NCI-H345 treated with DMSO at 0.1 percent for 48 hours (cell line): Measurements from ENCODE around the gene AGRN.
A peak's percentile ranks its signal among the peaks of the same experiment; 100 is the strongest.
"Not testable (repeated sequence)": the region's sequence is repeated elsewhere in the genome, so short reads cannot be mapped to it uniquely, and the experiment has no call there.

Source experiments
- DNase-seq: peaks from one replicate; lab custom pipeline; 2025; ENCODE audit not compliant: unreplicated experiment; lab: John Stamatoyannopoulos, UW

AGRN gene

DNA sequence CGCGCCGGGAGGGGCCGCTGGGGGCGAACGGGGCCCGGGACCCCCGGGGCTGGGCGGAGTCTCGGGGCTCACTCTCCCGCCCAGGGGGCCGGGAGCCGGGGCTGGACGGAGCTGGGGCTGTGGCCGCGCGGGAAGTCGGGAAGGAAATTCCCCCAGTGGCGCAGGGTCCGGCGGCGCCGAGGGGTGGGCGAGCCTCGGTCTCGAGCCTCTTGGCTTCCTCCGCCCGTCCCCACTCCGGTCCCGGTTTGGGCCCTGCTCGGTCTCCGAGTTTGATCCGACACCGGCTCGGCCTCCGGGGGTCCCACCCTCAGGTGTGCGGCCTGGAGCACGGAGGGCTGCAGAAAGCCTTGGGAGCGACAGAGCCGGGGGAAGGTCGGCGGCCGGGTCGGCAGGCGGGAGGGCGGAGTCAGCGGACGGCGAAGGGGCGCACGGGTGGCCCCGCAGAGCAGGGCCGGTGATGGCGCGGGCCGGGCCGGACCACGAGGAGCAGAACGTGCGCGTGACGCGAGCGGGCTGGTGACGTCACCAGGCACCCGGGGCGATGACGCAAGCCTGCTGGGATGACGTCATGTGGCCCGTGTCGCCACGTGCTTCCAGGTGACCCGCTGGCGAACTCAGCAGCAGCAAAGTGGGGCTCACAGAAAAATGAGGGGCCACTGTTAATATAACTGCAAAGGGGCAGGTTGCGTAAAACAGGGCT lies 19.4 kb upstream of the AGRN start:
- DNase-seq: no peak

DNA sequence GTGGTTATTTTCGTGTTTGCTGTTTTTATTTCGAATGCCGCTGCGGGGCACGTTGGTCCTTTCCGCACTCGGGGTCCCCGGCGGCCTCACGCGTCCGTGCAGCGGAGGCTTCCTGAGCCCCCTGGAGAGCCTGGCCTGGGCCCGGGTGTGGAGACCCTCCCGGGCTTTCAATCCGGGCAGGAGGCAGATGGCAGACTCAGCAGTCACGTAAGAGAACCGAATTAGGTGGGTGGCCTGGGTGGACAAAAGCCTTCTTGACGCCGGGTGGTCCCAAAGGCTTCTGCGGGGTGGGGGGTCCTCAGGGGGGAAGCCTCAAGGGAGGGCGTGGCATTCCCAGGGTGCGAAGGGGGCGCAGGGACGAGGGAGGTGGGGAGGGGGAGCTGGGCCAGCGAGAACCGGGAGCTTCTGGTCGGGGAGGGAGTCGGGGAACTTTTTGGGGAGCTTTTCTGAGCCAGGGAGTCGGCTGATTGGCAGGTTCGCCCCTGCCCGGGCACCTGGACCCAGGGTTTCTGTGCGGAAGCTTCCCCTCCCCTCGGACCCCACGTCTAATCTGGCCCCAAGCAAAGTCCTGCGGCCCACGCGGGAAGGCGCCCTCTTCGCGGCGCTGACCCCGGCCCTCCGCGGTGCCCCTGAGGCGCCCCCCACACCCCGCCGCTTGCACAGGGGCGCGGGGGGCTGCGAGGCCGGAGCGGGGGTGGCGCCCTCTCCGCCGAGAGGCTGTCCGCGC lies 18.7 kb upstream of the AGRN start:
- no peak for DNase-seq

DNA sequence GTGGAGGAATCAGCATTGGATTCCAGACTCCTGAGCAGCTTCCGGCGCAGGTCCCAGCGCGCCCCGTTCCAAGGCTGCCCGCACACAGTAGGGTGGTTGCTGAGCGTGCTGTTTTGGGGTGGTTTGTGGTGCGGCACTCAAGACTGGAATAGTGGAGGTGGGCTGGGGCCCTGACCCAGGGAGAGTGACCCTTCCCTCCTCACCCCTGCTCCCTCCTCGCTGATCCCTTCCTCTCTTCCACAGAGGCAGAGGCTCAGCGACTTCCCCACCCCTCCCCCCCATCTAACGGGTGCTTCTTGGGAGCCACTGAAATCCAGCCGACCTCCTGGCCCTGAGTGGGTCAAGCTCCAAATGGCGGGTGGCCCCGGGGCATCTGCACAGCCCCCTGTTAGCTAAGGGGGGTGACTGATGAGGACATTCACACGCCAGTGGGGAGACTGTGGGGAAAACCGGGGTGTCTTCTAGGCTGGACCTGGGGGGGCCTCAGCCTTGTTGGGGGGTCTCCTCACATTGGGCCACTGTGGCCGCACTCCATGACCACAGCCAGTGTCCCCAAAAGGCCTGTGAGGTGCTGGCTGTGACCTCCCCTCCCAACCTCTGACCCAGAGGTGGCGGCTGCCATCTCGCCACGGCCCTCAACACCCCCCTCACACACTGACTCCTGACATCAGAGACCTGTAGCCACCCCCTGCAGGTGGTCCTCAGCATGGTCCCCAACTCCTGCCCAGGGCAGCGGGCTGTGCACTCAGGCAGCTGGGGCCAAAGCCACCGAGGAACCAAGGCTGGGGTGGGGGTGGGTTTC lies 16.1 kb upstream of the AGRN start:
- DNase-seq: no peak

DNA sequence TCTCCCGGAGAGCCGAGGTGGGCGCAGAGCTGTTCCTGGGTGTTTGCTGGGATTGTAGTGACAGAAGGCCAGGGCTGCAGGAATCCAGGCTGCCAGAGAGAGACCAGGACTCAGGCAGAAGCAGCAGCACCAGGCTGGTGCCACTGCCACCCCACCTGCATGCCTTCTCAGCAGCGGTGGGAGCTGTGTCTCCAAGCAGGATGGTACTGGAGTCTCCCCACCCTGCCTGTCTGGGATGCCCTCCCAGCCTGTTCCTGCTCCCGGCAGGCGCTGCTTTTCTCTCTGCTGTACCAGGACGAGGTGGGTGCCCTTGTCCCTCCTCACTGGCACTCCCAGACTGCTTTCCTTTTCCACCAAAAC lies 15.5 kb upstream of the AGRN start:
- no peak for DNase-seq

- no peak for DNase-seq
Observed at GRCh38 chr1:1004780-1005697, 14.9 kb upstream of the AGRN start.

DNA sequence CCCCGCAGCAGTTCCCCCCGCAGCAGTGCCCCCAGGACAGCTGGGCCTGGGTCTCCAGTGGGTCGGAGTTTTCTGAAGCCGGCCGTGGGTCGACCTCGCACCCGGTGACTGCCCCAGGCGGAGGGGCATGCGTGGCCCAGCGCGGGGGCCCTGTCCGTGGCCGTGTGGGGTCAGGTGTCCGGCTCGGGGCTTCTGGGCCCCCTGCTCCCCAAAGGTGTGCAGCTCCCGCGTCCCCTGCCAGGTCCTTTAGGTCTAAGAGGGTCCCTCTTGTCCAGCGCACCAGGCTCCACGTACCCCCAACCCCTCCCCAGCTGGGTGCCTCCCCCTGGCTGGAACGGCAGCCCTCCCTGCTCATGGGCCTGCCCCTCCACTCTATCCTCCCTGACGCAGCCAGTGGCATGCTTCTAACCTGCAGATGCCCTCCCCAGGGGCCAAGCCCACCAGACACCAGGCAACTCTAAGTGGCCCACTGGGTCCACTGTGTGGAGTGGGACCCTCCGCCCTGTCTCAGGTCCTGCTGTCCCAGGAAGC lies 14.1 kb upstream of the AGRN start:
- DNase-seq: no peak

- no peak for DNase-seq
Observed at GRCh38 chr1:1006305-1007159, 13.4 kb upstream of the AGRN start.

- not testable (repeated sequence) for DNase-seq
Observed at GRCh38 chr1:1010131-1010530, 9.8 kb upstream of the AGRN start.

- DNase-seq: no peak
Observed at GRCh38 chr1:1011396-1011949, 8.4 kb upstream of the AGRN start.

GRCh38 chr1:1012736-1013104 lies 7.2 kb upstream of the AGRN start:
- DNase-seq: not testable (repeated sequence)

DNA sequence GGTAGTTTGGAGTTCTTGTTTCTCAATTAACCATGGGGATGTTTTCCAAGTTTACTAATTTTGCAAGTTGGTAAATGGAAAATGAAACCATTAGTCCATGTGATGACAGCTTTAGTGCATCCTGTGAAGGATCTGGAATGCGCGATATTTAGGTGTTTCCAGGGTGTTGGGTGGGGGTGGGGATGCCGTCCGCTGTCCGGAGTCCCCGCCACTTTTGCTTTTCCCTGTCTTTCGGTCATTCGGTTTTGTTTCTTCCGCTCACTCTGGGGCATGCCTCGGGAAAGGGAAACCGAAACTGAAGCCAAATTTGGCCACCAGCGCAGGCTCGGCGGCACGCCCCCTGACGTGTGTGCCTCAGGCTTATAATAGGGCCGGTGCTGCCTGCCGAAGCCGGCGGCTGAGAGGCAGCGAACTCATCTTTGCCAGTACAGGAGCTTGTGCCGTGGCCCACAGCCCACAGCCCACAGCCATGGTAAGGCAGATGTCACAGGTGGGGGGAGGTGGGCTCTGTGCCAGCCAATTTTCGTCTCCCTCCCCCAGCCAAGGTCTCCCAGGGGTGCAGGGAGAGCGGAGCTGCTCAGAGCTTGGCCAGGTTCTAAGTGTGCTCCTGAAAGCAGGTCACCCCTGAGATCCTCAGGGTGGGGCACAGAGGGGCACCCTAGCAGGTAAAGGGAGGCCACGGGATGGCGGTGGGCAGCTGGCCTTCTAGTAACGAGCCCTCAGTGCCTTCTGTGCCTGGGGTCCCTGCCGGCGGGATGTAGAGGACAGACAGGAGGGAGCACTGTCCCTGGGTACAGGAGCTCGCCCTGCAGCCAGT lies 6.6 kb upstream of the AGRN start, which contains the start of gene ISG15:
Gene ISG15 (plus strand): TSS at position 393 of the 817 bp plus-strand sequence. CDS start 77 bp downstream, at position 470.
- peak; percentile 35 for DNase-seq

DNA sequence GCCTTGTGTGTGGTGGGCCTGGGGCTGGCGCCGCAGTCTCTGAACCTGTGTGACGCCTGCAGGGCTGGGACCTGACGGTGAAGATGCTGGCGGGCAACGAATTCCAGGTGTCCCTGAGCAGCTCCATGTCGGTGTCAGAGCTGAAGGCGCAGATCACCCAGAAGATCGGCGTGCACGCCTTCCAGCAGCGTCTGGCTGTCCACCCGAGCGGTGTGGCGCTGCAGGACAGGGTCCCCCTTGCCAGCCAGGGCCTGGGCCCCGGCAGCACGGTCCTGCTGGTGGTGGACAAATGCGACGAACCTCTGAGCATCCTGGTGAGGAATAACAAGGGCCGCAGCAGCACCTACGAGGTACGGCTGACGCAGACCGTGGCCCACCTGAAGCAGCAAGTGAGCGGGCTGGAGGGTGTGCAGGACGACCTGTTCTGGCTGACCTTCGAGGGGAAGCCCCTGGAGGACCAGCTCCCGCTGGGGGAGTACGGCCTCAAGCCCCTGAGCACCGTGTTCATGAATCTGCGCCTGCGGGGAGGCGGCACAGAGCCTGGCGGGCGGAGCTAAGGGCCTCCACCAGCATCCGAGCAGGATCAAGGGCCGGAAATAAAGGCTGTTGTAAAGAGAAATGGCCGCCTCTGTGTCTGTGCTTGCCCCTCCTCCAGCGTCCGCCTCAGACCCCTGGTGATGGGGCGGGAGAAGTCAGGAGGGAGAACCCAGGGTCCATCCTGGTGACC lies 5.8 kb upstream of the AGRN start:
- no peak for DNase-seq

DNA sequence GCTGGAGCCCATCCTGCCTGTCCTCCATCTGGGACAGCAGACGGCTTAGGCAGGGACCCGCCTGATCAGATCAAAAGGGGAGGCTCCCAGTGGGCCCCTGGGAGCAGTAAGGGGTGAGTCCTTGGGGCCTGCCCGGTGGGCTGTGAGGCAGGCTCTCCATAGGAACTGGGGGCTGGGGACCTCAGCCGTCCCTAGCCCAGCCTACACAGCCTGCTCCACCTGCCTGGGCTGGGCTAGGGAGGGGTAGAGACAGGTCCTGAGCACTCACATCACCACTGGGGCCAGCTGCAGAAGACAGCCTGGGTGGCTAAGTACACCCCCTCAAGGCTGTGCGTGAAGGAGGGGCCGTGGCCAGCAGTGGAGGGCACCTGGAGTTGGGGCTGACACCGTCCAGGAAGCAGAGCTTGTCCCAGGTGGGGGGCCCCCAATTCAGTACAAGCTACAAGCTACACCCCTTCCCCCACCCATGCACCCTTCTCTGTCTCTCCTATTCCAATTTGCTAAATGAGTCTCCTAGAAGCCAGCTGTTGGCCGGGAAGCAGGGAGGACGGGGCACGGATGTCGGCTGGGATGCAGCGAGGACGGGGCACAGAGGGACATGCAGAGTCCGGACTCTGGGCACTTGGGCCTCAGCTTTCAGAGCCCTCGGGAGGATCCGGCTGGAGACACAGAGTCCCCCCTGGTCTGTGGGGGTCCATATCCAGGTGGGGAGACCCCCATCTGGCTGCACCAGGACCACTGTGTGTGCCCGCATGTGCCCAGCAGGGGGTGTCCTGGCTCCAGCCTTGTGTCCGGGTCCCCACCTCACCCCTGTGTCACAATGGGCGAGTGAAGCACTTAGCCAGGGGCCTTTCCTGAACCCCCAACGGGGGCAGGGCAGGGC lies 4.9 kb upstream of the AGRN start:
- no peak for DNase-seq

GRCh38 chr1:1017397-1018320 lies 2.3 kb upstream of the AGRN start:
- DNase-seq: not testable (repeated sequence)

DNA sequence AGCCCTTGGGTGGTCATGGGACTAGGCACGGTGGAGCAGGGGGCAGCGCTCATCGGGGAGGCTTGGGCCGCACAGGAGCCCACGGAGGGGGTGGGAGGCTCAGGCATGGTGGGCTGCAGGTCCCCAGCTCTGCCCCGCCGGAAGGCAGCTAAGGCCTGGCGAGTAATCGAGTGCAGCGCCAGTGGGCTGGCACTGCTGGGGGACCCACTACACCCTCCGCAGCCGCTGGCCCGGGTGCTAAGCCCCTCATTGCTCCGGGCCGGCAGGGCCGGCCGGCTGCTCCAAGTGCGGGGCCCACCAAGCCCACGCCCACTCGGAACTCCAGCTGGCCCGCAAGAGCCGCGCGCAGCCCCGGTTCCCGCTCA lies 1.6 kb upstream of the AGRN start:
- not testable (repeated sequence) for DNase-seq
